Measurements from ENCODE around the gene C19orf85.
A peak's percentile ranks its signal among the peaks of the same experiment; 100 is the strongest.

Gene C19orf85

GRCh38 chr19:55435020-55435419 is 29.5 kb downstream of the C19orf85 start (continued):
- no peak for TF ChIP-seq ZNF280D (tag by site-specific recombination; IDR thresholded peaks at IDR 0.05)
- 0 out of 2 replicates have a peak, but pooled peaks have one; percentile 7 for TF ChIP-seq ZNF791 (tag by site-specific recombination; IDR thresholded peaks at IDR 0.05)
- no peak for TF ChIP-seq ZNF747 (tag by site-specific recombination; IDR thresholded peaks at IDR 0.05)
- TF ChIP-seq CTCF (tag by site-specific recombination; IDR thresholded peaks at IDR 0.05): no peak
- no peak for TF ChIP-seq ZNF18 (tag by site-specific recombination; IDR thresholded peaks at IDR 0.05)
- TF ChIP-seq ZNF184 (tag by site-specific recombination; IDR thresholded peaks at IDR 0.05): no peak
- TF ChIP-seq ZNF544 (tag by site-specific recombination; IDR thresholded peaks at IDR 0.05): no peak
- TF ChIP-seq ZFHX2 (tag by site-specific recombination; conservative IDR thresholded peaks at IDR 0.05): peak; percentile 43

- H3K27ac ChIP-seq (ENCODE audit: extremely low read depth, low read depth, low read length): no peak overlapping the region
- ChIA-PET POLR2A (no interaction called here), CTCF (no interaction called here)
- H3K9me3 ChIP-seq (ENCODE audit: control insufficient read depth, insufficient read depth, low read depth, low read length): no peaks in the 10 kb centered on the region
- no peaks in the 10 kb centered on the region for H3K36me3 ChIP-seq (ENCODE audit: control insufficient read depth in 2 of 2, insufficient read depth in 1 of 2, low read length in 2 of 2)
- H3K4me3 ChIP-seq (ENCODE audit: low read depth, low read length): no peak overlapping the region
- H3K4me1 ChIP-seq (ENCODE audit: control insufficient read depth, insufficient read depth, low read length): no peaks in the 10 kb centered on the region; the same call in 1 of the 2 replicates
- TF ChIP-seq ZNF626 (tag by site-specific recombination; IDR thresholded peaks at IDR 0.05) (no peak), ZFHX2 (tag by site-specific recombination; conservative IDR thresholded peaks at IDR 0.05) (peak; percentile 36; the same call in 1 of the 2 replicates), ZNF114 (tag by site-specific recombination; IDR thresholded peaks at IDR 0.05) (0 out of 2 replicates have a peak, but pooled peaks have one; percentile 44), RBAK (tag by site-specific recombination; IDR thresholded peaks at IDR 0.05) (no peak), ZNF2 (tag by site-specific recombination; IDR thresholded peaks at IDR 0.05) (no peak), ZNF660 (tag by site-specific recombination; IDR thresholded peaks at IDR 0.05) (no peak), ZNF654 (tag by site-specific recombination; IDR thresholded peaks at IDR 0.05; ENCODE audit: low read depth) (no peak), ZNF280C (tag by site-specific recombination; IDR thresholded peaks at IDR 0.05) (no peak), SETDB1 (IDR thresholded peaks at IDR 0.05; ENCODE audit: insufficient read length, low read length) (no peak), ZNF362 (tag by site-specific recombination; IDR thresholded peaks at IDR 0.05) (no peak), ZNF292 (tag by site-specific recombination; IDR thresholded peaks at IDR 0.05; ENCODE audit: borderline replicate concordance, low read depth) (no peak), ELK4 (IDR thresholded peaks at IDR 0.05; ENCODE audit: borderline replicate concordance, low read depth, low read length) (no peak), ZNF311 (tag by site-specific recombination; IDR thresholded peaks at IDR 0.05; ENCODE audit: borderline replicate concordance) (peak; percentile 33; the same call in 1 of the 2 replicates), KLF17 (tag by site-specific recombination; IDR thresholded peaks at IDR 0.05) (no peak), SP2 (tag by site-specific recombination; IDR thresholded peaks at IDR 0.05) (no peak), HOXA7 (CRISPR knock-in tag; IDR thresholded peaks at IDR 0.05; ENCODE audit: borderline replicate concordance) (no peak), ZNF629 (tag by site-specific recombination; IDR thresholded peaks at IDR 0.05) (no peak)
Measured at GRCh38 chr19:55434356-55434919, 30.1 kb downstream of the C19orf85 start.
